Stimulated activated CD8-positive, alpha-beta memory T cell treated with anti-CD3 and anti-CD28 coated beads, Interleukin-7, amount 100 ng/mL, for 1 hour (primary cell): ENCODE measurements around the gene KRTAP2-4.
"Not testable (repeated sequence)": the region's sequence is repeated elsewhere in the genome, so short reads cannot be mapped to it uniquely, and the experiment has no call there.

Experiments used
- DNase-seq, 2 donors: peaks; one replicate each; pipeline ENCODE4 v3.0.0-alpha.2; 2020; ENCODE audit warnings: low read depth in 2 of 2

KRTAP2-4 gene

GRCh38 chr17:41071606-41072360 lies 6.1 kb upstream of the KRTAP2-4 start:
- no peak for DNase-seq

GRCh38 chr17:41069031-41069430 lies 3.4 kb upstream of the KRTAP2-4 start:
- DNase-seq, result no peak

GRCh38 chr17:41067281-41067680 lies 1.6 kb upstream of the KRTAP2-4 start:
- DNase-seq, result no peak

- not testable (repeated sequence) for DNase-seq
Measured at GRCh38 chr17:41065016-41065689, 526 bp downstream of the KRTAP2-4 start.

- no peak for DNase-seq
Measured at GRCh38 chr17:41064301-41064700, 1.4 kb downstream of the KRTAP2-4 start.

- DNase-seq, result no peak
Measured at GRCh38 chr17:41063449-41063848, 2.2 kb downstream of the KRTAP2-4 start.

- DNase-seq, result no peak
Measured at GRCh38 chr17:41061964-41062363, 3.7 kb downstream of the KRTAP2-4 start.

GRCh38 chr17:41060052-41060604 lies 5.6 kb downstream of the KRTAP2-4 start, which contains the start of gene KRTAP2-3:
TSS of gene KRTAP2-3 (minus strand) at chr17:41060114. CDS start at chr17:41060050, 64 bp downstream.
- DNase-seq, result no peak

GRCh38 chr17:41059276-41060051 lies 6.2 kb downstream of the KRTAP2-4 start:
- not testable (repeated sequence) for DNase-seq

GRCh38 chr17:41058741-41059140 lies 6.9 kb downstream of the KRTAP2-4 start:
- no peak for DNase-seq

GRCh38 chr17:41057547-41057946 lies 8.1 kb downstream of the KRTAP2-4 start:
- DNase-seq, result no peak

GRCh38 chr17:41055130-41055529 lies 10.5 kb downstream of the KRTAP2-4 start, which contains the start of gene KRTAP2-2:
TSS of gene KRTAP2-2 (minus strand) at chr17:41055230. CDS start at chr17:41055211, 19 bp downstream.
- DNase-seq, result not testable (repeated sequence)

- not testable (repeated sequence) for DNase-seq
Measured at GRCh38 chr17:41054556-41054955, 11.1 kb downstream of the KRTAP2-4 start.

GRCh38 chr17:41054025-41054424 lies 11.7 kb downstream of the KRTAP2-4 start:
- DNase-seq, result no peak

GRCh38 chr17:41052566-41052965 lies 13.1 kb downstream of the KRTAP2-4 start:
- DNase-seq, result no peak

GRCh38 chr17:41049110-41049509 lies 16.6 kb downstream of the KRTAP2-4 start:
- DNase-seq, result no peak

GRCh38 chr17:41048441-41048840 lies 17.2 kb downstream of the KRTAP2-4 start:
- DNase-seq, result no peak

- DNase-seq, result not testable (repeated sequence)
Measured at GRCh38 chr17:41046735-41047465, 18.8 kb downstream of the KRTAP2-4 start, which contains the start of gene KRTAP2-1. TSS of gene KRTAP2-1 (minus strand) at chr17:41047316. CDS start at chr17:41047267, 49 bp downstream.

- DNase-seq, result no peak
Measured at GRCh38 chr17:41042953-41043352, 22.7 kb downstream of the KRTAP2-4 start.

- DNase-seq, result not testable (repeated sequence)
Measured at GRCh38 chr17:41040783-41041571, 24.7 kb downstream of the KRTAP2-4 start, which contains the start of gene KRTAP1-1. TSS of gene KRTAP1-1 (minus strand) at chr17:41041450. CDS start at chr17:41041397, 53 bp downstream.
